Astrocyte (in vitro differentiated cells and primary cell): ENCODE data around the gene BMAL2.

Source experiments
- EZH2 ChIP-seq: IDR thresholded peaks from 2 replicates; pipeline ENCODE4 v1.6.1; 2012; ENCODE audit warnings: mild to moderate bottlenecking, low read length, inconsistent platforms; ENCODE audit not compliant: insufficient read depth
- TF ChIP-seq, protein P1 (sequence below): IDR thresholded peaks from 2 replicates; pipeline ENCODE4 v1.5.1; 2011; ENCODE audit warnings: low read depth, mild to moderate bottlenecking, inconsistent platforms, low read length, moderate library complexity; ENCODE audit not compliant: insufficient read depth

DNA sequence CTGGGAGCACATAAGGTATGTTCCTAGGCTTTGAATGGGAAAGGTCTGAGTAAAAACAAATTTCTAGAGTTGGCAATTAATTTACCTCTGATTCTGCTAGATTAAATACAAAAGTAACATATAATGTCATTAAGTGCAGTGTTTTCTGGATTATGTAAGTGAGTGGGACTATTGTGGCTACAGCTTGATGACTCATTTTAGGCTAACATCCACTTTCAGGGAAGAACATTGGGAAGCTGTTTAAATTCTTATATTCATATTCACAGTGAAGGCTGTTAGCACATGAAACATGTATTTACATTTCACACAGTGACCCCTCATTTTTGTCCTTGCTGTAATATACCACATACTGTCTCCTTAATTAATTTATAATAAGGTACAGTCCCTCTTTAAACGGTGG is 13.2 kb upstream of the BMAL2 start:
- TF ChIP-seq EZH2, result no peak
- TF ChIP-seq, protein P1, sequence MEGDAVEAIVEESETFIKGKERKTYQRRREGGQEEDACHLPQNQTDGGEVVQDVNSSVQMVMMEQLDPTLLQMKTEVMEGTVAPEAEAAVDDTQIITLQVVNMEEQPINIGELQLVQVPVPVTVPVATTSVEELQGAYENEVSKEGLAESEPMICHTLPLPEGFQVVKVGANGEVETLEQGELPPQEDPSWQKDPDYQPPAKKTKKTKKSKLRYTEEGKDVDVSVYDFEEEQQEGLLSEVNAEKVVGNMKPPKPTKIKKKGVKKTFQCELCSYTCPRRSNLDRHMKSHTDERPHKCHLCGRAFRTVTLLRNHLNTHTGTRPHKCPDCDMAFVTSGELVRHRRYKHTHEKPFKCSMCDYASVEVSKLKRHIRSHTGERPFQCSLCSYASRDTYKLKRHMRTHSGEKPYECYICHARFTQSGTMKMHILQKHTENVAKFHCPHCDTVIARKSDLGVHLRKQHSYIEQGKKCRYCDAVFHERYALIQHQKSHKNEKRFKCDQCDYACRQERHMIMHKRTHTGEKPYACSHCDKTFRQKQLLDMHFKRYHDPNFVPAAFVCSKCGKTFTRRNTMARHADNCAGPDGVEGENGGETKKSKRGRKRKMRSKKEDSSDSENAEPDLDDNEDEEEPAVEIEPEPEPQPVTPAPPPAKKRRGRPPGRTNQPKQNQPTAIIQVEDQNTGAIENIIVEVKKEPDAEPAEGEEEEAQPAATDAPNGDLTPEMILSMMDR, result no peak
